Fibroblast of the conjunctiva (primary cell): Measurements from ENCODE around the gene CHN2.

ENCODE experiments used
- DNase-seq: peaks from one replicate; pipeline ENCODE4 v3.0.0-alpha.2; 2010; ENCODE audit warnings: low read depth

CHN2 gene

DNA sequence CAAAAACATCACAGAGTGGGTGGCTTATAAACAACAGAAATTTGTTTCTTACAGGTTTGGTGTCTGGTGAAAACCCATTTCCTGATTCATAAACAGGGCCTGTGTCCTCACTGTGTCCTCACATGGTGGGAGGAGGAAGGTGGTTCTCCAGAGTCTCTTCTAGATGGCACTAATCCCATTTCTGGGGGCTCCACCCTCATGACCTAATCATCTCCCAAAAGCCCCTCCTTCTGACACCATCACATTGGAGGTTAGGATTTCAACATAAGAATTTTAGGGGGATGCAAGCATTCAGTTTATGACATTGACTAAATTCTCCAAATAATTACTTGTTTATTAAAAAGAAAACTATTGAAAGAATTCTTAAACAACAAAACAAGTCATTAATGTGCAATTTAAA lies 116.0 kb downstream of the CHN2 start:
- DNase-seq, result no peak

GRCh38 chr7:29311314-29311713 lies 116.7 kb downstream of the CHN2 start:
- no peak for DNase-seq

GRCh38 chr7:29314148-29314547 lies 119.6 kb downstream of the CHN2 start:
- no peak for DNase-seq

DNA sequence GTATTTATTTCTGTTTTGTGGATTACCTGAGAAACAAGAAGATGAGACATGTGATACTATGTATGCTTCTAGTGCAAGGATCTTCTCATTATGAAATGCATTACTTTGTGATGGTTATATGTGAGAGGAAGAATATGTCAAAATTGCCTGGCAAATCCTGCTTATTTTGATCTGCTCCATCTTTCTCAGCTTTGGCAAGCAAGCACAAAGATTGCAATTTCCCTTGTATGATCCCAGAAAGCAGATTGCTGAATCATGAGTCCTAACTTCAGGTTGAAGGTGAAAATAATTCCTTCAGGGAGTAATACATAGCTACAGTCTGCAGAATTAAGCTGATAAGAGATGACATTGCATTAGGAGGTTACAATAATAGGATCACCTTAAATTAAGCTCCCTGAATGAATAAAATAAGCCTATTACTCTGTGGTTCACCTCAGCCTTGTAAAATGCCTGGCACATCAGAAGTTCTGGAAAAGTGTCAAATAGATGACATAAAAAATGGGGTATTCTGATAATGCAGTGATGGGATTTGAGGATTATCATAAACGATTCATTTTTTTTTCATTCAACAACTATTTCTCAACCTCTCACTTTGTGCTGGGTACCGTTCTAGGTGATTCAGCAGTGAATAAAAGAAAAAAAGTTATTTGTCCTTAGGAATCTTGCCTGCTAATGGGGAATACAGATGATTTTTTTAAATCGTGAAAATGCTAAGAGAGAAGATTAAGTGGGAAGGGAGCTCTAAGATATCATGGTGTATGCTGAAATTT lies 120.7 kb downstream of the CHN2 start:
- no peak for DNase-seq

- no peak for DNase-seq
Measured at GRCh38 chr7:29315892-29316270, 121.3 kb downstream of the CHN2 start.

DNA sequence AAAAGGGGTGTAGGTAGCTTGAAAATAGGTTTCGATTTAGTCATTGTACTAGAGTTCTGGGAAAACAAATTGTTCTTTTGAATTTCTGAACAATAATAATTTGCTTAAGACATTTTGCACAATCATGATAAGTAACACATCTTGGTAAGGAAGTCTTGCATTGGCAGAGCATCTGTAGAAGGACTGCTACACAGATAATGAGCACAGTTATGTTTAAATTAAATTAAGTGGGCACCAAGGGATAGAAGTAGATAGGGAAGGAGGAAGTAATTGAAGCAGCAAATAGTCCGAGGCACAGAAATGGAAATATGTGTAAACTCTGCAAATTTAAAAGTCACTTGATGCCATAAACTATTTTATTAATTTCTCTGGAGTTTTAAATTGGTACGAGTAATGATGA lies 122.4 kb downstream of the CHN2 start:
- DNase-seq, result no peak

GRCh38 chr7:29318853-29319718 lies 124.5 kb downstream of the CHN2 start:
- DNase-seq, result no peak

GRCh38 chr7:29319719-29320521 lies 125.3 kb downstream of the CHN2 start:
- DNase-seq, result no peak

- DNase-seq, result no peak
Measured at GRCh38 chr7:29320577-29320976, 126.0 kb downstream of the CHN2 start.

DNA sequence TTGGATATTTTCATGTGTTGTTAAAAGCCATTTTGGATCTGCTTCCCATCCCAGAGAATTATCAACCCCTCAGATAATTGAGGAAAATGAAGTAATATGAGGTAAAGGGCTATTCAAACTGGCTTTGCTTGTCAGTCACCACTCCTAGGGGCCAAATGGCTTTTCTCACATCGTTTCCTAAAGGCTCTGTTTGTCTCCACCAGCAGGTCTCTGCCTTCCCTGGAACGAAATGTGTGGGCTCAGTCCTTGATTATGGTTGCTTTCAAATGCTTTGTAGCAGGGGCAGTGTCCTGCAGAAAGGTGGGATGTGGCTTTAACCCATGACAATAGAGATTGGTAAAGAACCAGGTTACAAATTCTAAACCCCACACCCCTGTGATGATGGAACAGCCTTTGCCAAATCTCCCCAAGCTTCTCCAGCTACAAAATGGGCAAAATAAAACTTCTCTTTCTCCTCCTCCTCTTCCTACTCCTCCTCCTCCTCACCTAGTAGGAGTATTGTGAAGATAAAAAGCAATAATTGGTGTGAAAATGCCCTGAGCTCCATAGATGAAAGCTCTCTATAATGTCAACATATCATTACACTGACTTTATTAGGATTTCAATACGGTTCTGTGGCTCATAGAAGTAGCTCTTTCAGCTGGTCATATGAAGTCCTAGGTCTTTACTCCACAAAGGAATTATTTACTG lies 127.6 kb downstream of the CHN2 start:
- no peak for DNase-seq

GRCh38 chr7:29325476-29325875 lies 130.9 kb downstream of the CHN2 start:
- no peak for DNase-seq

- DNase-seq, result no peak
Measured at GRCh38 chr7:29326864-29327263, 132.3 kb downstream of the CHN2 start.

- DNase-seq, result no peak
Measured at GRCh38 chr7:29327455-29327854, 132.9 kb downstream of the CHN2 start.

GRCh38 chr7:29328045-29328444 lies 133.5 kb downstream of the CHN2 start:
- no peak for DNase-seq

GRCh38 chr7:29328811-29329210 lies 134.2 kb downstream of the CHN2 start:
- no peak for DNase-seq

DNA sequence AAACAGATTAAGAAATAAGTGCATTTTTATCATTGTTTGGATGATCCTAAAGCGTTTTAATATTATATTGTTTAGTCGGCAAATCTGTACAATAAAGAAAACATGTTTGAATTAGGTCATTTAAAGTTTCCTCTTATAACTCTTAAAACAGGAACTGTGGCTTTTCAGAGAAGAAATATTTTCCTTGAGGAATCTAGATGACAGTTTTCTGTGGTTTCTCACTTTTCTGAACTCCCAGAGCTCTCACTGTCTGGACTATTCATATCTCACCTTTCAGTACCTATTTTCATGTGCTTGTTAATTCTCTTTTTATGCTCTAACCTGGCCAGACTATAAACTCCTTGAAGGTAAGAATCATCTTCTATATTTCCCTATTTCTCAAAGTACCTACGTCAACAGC lies 135.1 kb downstream of the CHN2 start:
- DNase-seq, result no peak

DNA sequence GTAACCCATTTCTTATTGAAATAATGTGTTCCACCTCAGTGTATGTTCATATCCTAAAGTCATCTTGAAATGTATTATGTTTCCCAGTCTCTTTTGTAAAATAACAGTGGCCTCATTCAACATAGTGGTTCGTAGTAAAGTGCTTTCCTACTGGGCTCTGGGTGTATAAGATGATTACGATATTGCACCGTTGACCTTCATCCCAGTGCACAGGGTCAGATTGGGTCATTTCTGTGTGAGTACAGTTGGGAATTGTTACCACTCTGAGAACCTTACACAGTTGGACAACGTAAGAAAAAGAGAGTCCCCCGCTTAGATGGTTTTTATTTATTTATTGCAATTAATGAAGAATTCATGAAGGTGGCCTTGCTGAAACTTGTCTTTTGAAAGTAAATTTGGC lies 135.6 kb downstream of the CHN2 start:
- no peak for DNase-seq

- DNase-seq, result no peak
Measured at GRCh38 chr7:29331163-29331562, 136.6 kb downstream of the CHN2 start.

- no peak for DNase-seq
Measured at GRCh38 chr7:29332042-29332811, 137.7 kb downstream of the CHN2 start.

- no peak for DNase-seq
Measured at GRCh38 chr7:29332875-29333855, 138.6 kb downstream of the CHN2 start.
